MG63 (cell line): ENCODE data around the gene MRPL40. TPM values are rescaled to one million over a fixed set of nuclear protein-coding genes. Genes with fewer than 3 reads are reported as not detected.

Experiments used
- DNase-seq: peaks from one replicate; pipeline ENCODE4 v3.0.0-alpha.2; 2020
- H3K27me3 ChIP-seq: fragments of 250-450 bp; sonication (Bioruptor Pico); 2 replicates; pipeline ENCODE4 v1.5.1; 2020; ENCODE audit warnings: mild to moderate bottlenecking, moderate library complexity
- H3K36me3 ChIP-seq: fragments of 250-450 bp; sonication (Bioruptor Pico); 2 replicates; pipeline ENCODE4 v1.5.1; 2020; ENCODE audit warnings: mild to moderate bottlenecking, moderate library complexity
- H3K4me3 ChIP-seq: fragments of 250-450 bp; sonication (Bioruptor Pico); 2 replicates; pipeline ENCODE4 v1.5.1; 2020; ENCODE audit warnings: mild to moderate bottlenecking, moderate library complexity
- H3K9me3 ChIP-seq: fragments of 250-450 bp; sonication (Bioruptor Pico); 2 replicates; pipeline ENCODE4 v1.5.1; 2020; ENCODE audit warnings: mild to moderate bottlenecking, moderate library complexity
- total RNA-seq: library from RNA; depleted of rRNA; stranded (reverse); fragments of >200 nt; shearing (Covaris generic); gene quantifications from 2 replicates; pipeline ENCODE4 v1.2.3, GENCODE V29; 2014; ENCODE audit warnings: low replicate concordance; rRNA removed

MRPL40 gene
- total RNA-seq: 56.2 and 80.2 TPM in 2 replicates

DNA sequence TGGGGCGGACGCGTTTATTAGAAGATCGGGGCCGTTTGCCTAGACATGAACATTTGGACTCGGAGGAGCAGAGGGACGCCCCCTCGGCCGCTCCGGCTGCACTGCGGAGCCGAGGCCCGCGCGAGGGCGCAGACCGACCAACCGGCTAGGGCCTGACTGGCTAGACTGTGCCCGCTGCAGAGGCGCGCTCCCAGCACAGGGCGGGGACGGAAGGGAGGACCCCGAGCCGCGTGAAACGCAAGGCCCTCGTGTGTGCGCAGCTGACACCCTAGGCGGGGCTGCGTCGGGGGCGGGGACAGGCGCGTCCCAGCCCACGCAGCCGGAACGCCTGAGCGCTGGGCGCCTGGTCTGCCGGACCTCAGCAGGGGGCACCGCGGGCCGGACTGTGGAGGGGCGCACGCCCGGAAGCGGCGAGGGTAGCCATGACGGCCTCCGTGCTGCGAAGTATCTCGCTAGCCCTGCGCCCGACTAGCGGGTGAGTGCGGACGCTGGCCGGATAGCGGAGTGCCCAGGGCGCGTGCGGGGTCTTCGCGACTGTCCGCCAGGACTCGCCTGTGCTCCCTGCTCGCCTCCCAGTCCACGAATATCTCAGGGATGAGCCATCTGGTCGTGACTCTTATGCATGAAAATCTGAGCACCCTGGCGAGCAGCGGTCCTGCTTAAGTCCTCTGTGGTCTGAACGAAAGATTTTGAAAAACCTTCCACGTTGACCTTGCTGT lies at the start of gene MRPL40:
TSS of gene MRPL40 (plus strand) at position 413 of the 719 bp plus-strand sequence. CDS start at position 423, 10 bp downstream.
- peak within 1 kb of the TSS; percentile 83 for H3K4me3 ChIP-seq
- peaks cover 22% of the 10 kb centered on the region for H3K36me3 ChIP-seq
- DNase-seq: peak; percentile 96
- no peaks in the 10 kb centered on the region for H3K27me3 ChIP-seq
- no peaks in the 10 kb centered on the region for H3K9me3 ChIP-seq

DNA sequence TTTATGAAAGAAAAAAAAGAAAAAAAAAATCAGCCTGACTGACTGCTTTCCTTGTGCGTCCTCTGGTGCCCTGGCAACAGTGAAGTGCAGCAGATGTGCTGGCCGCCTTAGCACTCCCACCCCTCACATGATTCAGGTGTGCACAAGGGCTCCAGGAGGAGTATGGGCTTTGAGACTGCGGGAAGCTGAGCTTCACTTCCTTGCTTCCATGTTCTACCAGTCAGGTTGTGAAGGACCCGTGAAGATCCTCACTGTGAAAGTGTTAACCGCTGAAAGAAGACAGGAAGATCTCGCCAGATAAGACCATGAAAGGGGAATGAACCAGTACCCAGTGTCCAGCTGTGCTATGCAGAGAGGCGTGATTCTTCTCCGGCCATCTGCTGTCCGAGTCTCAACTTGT lies 49.1 kb upstream of the MRPL40 start:
- no peaks in the 10 kb centered on the region for H3K27me3 ChIP-seq
- H3K36me3 ChIP-seq: peaks cover 50% of the 10 kb centered on the region
- H3K4me3 ChIP-seq: no peak overlapping the region
- no peak for DNase-seq
- no peaks in the 10 kb centered on the region for H3K9me3 ChIP-seq

DNA sequence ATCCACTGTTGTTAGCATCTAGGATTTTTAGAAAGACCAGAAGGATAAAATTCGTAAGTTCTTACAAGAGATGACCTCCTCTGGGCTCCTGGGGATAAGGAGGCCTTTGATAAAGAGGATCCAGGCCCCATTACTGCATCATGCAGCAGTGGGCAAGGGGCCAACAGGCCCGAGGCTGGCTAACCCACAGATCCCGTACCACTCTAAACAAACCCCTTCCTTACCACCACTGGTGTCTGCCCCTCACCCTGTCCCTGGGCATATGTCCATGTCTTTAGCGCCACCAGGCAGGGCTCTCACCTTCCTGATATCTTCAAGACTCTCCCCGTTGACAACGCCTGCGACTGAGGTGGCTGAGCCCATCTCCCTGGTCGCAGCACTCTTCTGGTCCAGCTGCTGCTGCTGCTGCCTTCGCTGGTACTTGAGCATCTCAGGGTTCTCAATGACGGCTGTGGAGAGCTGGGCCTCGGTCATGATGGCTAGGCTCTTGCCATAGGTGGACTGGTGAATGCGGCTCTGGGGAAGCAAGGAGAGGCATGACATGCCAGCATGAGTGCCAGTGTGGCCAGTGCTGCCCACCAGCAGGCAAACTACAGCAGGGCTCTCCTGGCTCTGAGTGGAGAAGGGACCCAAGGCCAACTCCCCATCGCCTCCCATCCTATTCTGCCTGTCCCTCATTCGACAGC lies 47.0 kb upstream of the MRPL40 start:
- no peaks in the 10 kb centered on the region for H3K9me3 ChIP-seq
- H3K36me3 ChIP-seq: peaks cover 55% of the 10 kb centered on the region
- no peaks in the 10 kb centered on the region for H3K27me3 ChIP-seq
- DNase-seq: no peak
- H3K4me3 ChIP-seq: no peak overlapping the region

DNA sequence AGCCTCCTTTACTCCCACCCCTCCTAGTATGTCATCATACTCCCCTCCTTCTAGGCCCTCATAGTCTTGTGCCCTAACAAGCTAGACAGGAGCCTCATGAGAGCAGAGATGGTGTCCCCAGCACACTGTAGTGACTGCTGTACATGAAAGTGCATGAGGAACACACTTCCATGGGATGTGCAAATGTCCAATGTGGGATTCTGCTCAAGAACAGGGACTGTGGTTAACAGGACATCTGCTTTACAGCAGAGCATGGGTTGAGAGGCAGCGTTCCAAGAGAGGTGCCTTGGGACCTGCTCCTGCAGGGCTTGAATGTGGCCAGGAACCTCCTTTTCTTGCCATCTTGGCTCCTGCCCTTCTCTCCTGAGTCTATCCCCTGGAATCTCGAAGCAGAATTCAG lies 46.1 kb upstream of the MRPL40 start:
- Histone ChIP-seq H3K36me3 (peaks cover 55% of the 10 kb centered on the region), H3K4me3 (no peak overlapping the region), H3K27me3 (no peaks in the 10 kb centered on the region), H3K9me3 (no peaks in the 10 kb centered on the region)
- no peak for DNase-seq

DNA sequence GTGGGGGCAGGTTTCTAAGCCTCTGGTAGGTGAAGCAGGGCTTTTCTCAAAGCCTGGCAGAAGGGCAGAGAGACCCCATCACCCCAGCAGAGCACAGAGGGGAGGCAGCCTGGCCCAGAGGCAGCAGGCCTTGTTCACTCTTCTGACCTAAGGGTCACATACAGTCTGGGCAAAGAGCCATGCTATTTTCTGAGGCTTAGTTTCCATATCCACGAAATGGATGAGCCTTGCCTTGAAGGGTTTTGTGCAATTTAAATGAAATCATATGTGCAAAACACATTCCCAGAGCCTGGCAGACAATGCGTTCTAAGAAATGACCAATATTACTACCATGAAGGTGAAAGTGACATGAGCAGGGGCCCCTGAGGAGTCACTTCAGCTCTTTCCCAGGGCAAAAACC lies 45.3 kb upstream of the MRPL40 start:
- DNase-seq: no peak
- no peaks in the 10 kb centered on the region for H3K27me3 ChIP-seq
- H3K9me3 ChIP-seq: no peaks in the 10 kb centered on the region
- no peak overlapping the region for H3K4me3 ChIP-seq
- H3K36me3 ChIP-seq: peaks cover 51% of the 10 kb centered on the region

DNA sequence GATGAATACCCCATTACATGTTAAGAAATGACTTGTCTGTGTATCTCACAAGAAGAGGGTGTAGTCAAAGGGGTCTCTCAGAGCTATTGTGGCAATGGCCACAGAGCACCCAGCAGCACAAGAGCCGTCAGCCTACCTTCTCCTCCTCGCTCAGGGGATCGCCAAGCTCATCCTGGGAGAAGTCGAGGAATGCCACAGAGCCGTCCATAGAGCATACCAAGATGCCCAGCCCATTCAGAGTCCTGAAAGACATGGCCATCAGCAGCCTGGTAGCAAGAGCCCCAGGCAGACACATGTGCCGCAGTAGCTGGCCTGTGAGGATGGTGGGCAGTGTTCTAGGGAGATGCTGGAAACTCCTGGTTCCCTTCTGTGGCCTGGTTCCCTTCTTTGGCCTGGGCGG lies 44.8 kb upstream of the MRPL40 start:
- Histone ChIP-seq H3K4me3 (no peak overlapping the region), H3K36me3 (peaks cover 51% of the 10 kb centered on the region), H3K9me3 (no peaks in the 10 kb centered on the region), H3K27me3 (no peaks in the 10 kb centered on the region)
- DNase-seq: no peak

DNA sequence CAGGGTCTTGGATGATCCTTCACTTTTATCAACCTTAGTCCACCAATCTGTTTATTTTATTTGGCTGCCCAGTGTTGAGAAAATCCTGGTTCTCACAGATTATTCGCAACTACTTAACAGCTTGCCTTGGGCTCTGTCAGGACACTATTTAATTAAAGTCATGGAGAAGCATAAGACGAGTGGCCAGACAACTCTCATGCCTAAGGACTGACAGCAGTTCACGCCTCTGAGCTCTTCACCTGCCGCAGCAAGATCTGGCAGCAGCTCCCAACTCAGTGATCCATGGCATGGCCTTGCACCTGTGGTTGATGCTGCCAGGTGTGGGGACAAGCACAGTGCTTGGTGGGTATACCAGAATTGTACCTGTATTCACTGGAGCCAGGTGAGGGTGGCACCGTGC lies 38.6 kb upstream of the MRPL40 start:
- Histone ChIP-seq H3K9me3 (no peaks in the 10 kb centered on the region), H3K36me3 (peaks cover 37% of the 10 kb centered on the region), H3K27me3 (no peaks in the 10 kb centered on the region), H3K4me3 (no peak overlapping the region)
- DNase-seq: no peak

DNA sequence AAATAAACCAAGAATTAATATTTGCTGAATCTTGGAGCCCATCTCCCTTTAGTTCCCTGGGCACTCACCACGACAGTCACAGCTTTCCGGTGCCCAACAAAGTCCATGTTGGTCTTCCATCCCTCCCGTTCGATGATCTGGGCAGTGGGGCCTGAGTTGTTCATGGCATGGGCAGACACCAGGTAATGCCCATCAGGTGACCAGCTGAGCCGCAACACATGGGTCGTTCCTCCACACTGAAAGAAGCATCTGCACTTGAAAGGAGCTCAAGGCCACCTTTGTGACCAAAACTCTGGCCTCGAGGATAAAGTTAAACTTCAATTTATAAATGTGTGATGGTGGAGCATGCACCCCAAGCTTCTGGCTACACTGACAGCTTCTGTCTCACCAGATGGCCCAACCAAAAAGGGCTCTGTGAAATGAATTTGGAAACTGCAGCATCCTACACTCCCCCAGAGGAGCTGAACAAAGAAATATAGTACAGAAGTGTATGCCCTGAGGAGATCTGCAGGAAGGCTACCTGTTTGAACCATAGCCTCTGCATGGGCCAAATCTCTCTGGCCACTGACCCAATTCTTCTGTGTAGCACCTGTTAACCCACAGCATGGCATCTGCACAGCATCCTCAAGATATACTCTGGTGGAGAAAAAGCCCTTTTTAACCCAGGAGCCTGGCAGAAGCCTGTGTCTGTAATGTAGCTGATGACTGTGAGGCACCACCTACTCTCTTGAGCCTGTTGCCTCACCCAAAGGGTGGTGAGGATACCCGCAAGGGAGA lies 37.9 kb upstream of the MRPL40 start:
- no peaks in the 10 kb centered on the region for H3K27me3 ChIP-seq
- H3K4me3 ChIP-seq: no peak overlapping the region
- peaks cover 33% of the 10 kb centered on the region for H3K36me3 ChIP-seq
- H3K9me3 ChIP-seq: no peaks in the 10 kb centered on the region
- no peak for DNase-seq

DNA sequence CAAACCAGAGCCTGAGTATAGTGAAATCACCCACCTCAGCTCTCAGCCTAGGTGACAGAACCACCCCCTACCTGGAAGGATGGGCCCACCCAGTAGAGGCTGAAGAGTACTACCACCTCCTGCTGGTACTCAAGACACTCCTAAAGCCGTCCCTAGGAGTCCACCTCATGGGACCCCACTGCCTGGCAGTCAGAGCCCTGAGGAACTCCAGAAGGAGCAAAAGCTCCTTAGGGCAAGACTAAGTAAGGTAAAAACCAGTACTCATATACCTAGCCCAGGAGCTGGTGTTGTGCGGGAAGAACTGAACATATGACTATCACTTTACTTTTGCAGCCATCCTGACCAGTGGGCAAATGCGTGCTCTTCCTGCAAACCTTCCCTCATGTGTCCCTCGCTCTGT lies 37.1 kb upstream of the MRPL40 start:
- Histone ChIP-seq H3K36me3 (peaks cover 28% of the 10 kb centered on the region), H3K9me3 (no peaks in the 10 kb centered on the region), H3K4me3 (no peak overlapping the region)

DNA sequence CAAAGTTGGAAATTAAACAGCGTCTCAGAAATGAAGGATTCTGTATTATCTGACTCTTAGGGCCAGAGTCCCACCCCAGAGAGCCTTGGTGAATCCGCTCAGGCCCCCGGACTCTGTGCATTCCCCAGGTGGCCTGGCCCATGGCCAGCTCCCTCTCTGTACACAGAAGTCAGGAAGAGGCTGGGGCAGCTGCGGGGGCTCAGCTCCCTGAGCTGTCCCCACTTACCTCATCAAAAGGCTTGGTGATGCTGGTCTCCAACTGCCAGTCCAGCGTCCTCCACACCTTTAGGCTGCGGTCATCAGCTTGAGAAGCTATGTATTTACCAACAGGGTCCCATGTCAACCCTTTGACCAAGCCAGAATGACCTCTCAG lies 35.8 kb upstream of the MRPL40 start:
- DNase-seq: no peak
- Histone ChIP-seq H3K27me3 (no peaks in the 10 kb centered on the region), H3K4me3 (no peak overlapping the region), H3K36me3 (peaks cover 28% of the 10 kb centered on the region), H3K9me3 (no peaks in the 10 kb centered on the region)

More for the DNA sequence above, 37.1 kb upstream of the MRPL40 start:
- no peak for DNase-seq
- H3K27me3 ChIP-seq: no peaks in the 10 kb centered on the region

DNA sequence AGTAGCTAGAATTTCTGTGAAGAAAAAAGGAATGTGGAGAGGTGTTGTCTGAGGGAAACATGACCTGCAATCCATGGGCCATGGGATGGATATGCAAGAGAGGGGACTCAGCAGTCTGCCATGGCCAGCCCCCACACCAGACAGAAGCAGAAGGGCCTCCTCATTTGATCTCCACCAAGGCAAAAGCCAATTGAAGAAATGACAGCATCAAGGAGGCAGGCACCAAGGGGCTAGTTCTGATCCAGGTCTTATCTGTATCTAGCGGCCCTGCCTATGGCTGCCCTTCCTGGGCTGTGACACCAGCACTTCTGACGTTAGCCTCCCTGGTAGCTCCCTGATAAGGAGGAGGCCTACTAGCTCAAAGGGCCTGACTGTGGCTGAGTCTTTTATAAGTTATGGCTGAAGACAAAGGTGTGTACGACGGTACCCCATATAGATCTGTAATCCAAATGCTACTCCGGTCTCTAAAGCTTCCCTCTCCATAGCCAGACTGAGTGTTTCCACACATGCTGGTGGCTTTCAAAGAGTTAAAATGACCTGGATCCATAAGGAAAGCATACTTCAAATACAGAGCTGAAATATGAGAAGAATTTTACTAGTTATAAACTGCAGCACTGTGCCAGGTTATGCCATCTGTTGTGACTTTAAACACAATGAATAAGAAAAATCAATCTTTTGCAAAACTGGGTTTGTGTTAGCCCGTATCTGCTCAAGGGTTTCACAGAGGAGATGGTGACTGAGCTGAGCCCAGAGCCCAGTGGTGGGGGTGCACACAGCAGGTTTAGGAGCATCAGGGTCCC lies 35.2 kb upstream of the MRPL40 start:
- no peaks in the 10 kb centered on the region for H3K27me3 ChIP-seq
- no peaks in the 10 kb centered on the region for H3K9me3 ChIP-seq
- H3K36me3 ChIP-seq: peaks cover 33% of the 10 kb centered on the region
- no peak overlapping the region for H3K4me3 ChIP-seq
- no peak for DNase-seq

DNA sequence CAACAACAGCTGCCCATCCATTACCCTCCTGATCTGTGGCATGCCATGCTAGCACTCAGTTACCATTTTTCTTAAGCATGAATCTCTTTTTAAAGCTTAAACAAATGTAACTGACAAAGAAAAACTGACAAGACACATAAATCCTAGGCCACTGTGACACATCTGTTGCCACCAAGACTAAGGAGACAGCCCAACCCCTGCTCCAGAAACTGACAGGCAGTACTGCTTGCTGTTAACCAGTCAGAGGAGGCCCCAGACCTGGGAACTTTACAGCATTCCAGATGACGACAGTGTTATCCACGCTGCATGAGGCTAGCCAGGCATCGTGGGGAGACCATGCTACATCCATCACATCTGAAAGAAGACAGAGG lies 34.6 kb upstream of the MRPL40 start:
- no peak for DNase-seq
- peaks cover 32% of the 10 kb centered on the region for H3K36me3 ChIP-seq

DNA sequence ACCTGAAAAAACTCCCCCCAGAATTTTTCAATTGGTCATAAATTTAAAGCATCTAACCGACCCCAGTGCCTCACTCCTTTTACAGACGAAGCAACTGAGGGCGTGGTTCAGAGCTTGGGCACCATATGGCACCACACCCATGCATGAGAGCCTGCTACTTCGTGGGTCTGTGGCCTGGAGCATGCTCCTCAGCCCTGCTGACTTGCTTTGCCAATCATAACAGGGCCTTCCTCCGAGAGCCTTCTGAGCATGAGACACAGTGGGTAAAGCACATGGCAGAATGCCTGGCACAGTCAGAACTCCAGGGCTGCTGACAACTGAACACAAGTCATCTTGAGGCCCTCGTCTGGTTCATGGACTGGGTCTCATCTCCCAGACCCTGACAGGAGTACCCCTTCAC lies 34.1 kb upstream of the MRPL40 start:
- H3K9me3 ChIP-seq: no peaks in the 10 kb centered on the region
- DNase-seq: peak; percentile 10
- H3K4me3 ChIP-seq: no peak overlapping the region
- peaks cover 31% of the 10 kb centered on the region for H3K36me3 ChIP-seq
- no peaks in the 10 kb centered on the region for H3K27me3 ChIP-seq

More for the DNA sequence above, 34.6 kb upstream of the MRPL40 start:
- H3K9me3 ChIP-seq: no peaks in the 10 kb centered on the region
- H3K4me3 ChIP-seq: no peak overlapping the region
- H3K27me3 ChIP-seq: no peaks in the 10 kb centered on the region

DNA sequence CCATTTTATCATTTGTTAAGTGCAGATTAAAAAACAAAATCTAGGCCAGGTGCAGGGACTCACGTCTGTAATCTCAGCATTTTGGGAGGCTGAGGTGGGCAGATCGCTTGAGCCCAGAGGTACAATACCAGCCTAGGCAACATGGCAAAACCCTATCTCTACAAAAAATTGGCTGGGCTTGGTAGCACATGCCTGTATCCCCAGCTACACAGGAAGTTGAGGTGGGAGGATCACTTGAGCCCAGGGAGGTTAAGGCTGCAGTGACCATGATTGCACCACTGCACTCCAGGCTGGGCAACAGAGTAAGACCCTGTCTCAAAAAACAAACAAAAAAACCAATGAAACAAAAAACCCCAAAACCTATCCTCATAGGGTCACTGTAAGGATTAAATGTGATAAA lies 33.7 kb upstream of the MRPL40 start:
- Histone ChIP-seq H3K9me3 (no peaks in the 10 kb centered on the region), H3K4me3 (no peak overlapping the region), H3K27me3 (no peaks in the 10 kb centered on the region), H3K36me3 (peaks cover 29% of the 10 kb centered on the region)
- no peak for DNase-seq

DNA sequence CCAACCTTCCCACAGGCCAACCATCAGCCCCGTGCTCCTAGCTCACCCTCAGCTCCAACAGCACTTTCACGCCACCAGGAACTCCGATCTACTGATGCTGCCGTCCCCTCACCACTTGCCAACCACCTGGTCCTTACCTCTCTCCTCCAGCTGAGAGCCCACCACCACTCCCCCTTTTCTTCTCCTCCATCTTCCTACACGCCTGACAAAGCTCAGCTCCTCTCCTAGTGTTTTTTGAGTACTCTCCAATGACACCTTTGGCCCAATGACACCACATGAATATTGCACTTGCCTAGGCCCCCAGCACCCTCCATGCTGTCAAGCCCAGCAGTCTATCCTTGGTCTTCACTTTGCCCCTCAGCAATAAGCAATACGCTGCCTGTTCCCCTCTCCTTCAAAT lies 31.5 kb upstream of the MRPL40 start:
- Histone ChIP-seq H3K27me3 (no peaks in the 10 kb centered on the region), H3K4me3 (no peak overlapping the region), H3K36me3 (peaks cover 34% of the 10 kb centered on the region), H3K9me3 (no peaks in the 10 kb centered on the region)
- DNase-seq: no peak

DNA sequence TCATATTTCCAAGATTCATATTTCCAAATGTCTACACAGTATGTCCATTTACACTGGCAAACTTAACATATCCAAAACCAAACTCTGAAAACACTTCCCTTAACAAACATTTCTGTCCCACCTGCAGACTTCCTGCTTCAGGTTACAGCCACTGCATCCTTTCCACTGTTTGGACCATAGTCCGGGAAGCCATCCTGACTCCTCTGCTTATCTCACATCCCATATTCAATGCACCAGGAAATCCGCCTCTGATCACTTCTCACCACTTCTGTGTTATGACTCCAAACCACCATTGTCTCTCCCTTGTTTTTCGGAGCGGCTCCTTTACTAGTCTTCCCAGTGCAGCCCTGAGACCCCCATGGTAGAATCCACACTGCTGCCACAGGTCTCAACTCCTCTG lies 30.9 kb upstream of the MRPL40 start:
- peaks cover 40% of the 10 kb centered on the region for H3K36me3 ChIP-seq
- no peaks in the 10 kb centered on the region for H3K27me3 ChIP-seq
- no peak overlapping the region for H3K4me3 ChIP-seq
- no peaks in the 10 kb centered on the region for H3K9me3 ChIP-seq
- DNase-seq: no peak
